Left lung (tissue), 10 donors: ENCODE data around the gene ELAVL1. TPM values are rescaled to one million over a fixed set of nuclear protein-coding genes. Genes with fewer than 3 reads are reported as not detected.
A peak's percentile ranks its signal among the peaks of the same experiment; 100 is the strongest.

Experiments
- ATAC-seq: fragments of 200-7000 bp; cut with Tn5 transposase; one replicate; pipeline ENCODE4 v1.9.1; 2020; ENCODE audit warnings: moderate library complexity
- DNase-seq, 4 donors: peaks; one replicate each; pipeline ENCODE4 v3.0.0-alpha.2; 2013 to 2020
- H3K27ac ChIP-seq, 2 donors: fragments of 200-600 bp; sonication (generic) in 1 of 2; one replicate each; pipeline versions ENCODE4 v1.5.0 to v1.8.0; 2020 to 2021
- H3K27me3 ChIP-seq, 2 donors: fragments of 200-600 bp; sonication (generic) in 1 of 2; one replicate each; pipeline versions ENCODE4 v1.5.0 to v1.8.0; 2020 to 2021
- H3K36me3 ChIP-seq, 2 donors: fragments of 200-600 bp; sonication (generic) in 1 of 2; one replicate each; pipeline versions ENCODE4 v1.5.0 to v1.8.0; 2020 to 2021
- H3K4me1 ChIP-seq, 2 donors: fragments of 200-600 bp; one replicate each; pipeline ENCODE4 v1.8.0; 2021
- H3K4me3 ChIP-seq, 2 donors: fragments of 200-600 bp; sonication (generic) in 1 of 2; one replicate each; pipeline versions ENCODE4 v1.5.0 to v1.8.0; 2020 to 2021; ENCODE audit warnings: mild to moderate bottlenecking in 1 of 2
- H3K9me3 ChIP-seq, 2 donors: fragments of 200-600 bp; sonication (generic) in 1 of 2; one replicate each; pipeline versions ENCODE4 v1.5.0 to v1.8.0; 2020 to 2021
- CTCF ChIP-seq, 2 donors: fragments of 200-600 bp; sonication (generic) in 1 of 2; IDR thresholded peaks; one replicate each; pipeline versions ENCODE4 v1.5.0 to v1.8.0; 2021; ENCODE audit warnings: antibody characterized with exemption in 2 of 2
- intact Hi-C, 2 donors: fragments of 100-400 bp; cut with DNase I; formaldehyde crosslinking; loops; one replicate each; pipeline versions ENCODE4 v1.11.2 to v1.14.2; 2022
- polyA plus RNA-seq, 6 donors: library from polyadenylated mRNA; unstranded; fragments of 120-200 nt; gene quantifications; one replicate each; pipeline ENCODE4 v1.2.1, GENCODE V29; 2013; ENCODE audit not compliant: insufficient read length in 6 of 6
- total RNA-seq, 2 donors: library from RNA; stranded (reverse); fragmentation: NEBNext Ultra II Directional; extraction: Animal tissue kit (Norgen Biotek cat#: 25700); gene quantifications; one replicate each; pipeline ENCODE4 v1.2.1, GENCODE V29; 2021
- donor health status: DM: no; HTN: yes; CAD: no.
- donor health status: DM: no; HTN: no; CAD: no.

Gene ELAVL1
- total and polyA plus RNA-seq, 8 donors = 64.3 to 76.0 (median 71.2) TPM

GRCh38 chr19:7953060-7953459, 52.4 kb downstream of the ELAVL1 start:
- Histone ChIP-seq H3K4me3 (no peak overlapping the region), H3K4me1 (peaks cover 0 to 11% of the 10 kb centered on the region in 2 donors), H3K36me3 (peaks cover 0 to 7% of the 10 kb centered on the region in 2 donors), H3K27ac (no peak overlapping the region), H3K27me3 (no peaks in the 10 kb centered on the region), H3K9me3 (no peaks in the 10 kb centered on the region)
- ATAC-seq (peak; percentile 62), DNase-seq (peak in 1 of 4 donors; percentile 40)
- no peak for TF ChIP-seq CTCF (IDR thresholded peaks at IDR 0.05)
- intact Hi-C loops = no loop called here

GRCh38 chr19:7947939-7948338, 57.5 kb downstream of the ELAVL1 start:
- H3K36me3 ChIP-seq = no peaks in the 10 kb centered on the region
- DNase-seq (no peak), ATAC-seq (no peak)
- intact Hi-C loops = loop anchor here in 1 of 2 donors (10.0 kb wide), 1 partner anchor 307 kb away; no protein-coding TSS in a partner anchor
- H3K4me3 ChIP-seq = no peak overlapping the region
- peaks cover 0 to 20% of the 10 kb centered on the region in 2 donors for H3K4me1 ChIP-seq
- no peaks in the 10 kb centered on the region for H3K27me3 ChIP-seq
- TF ChIP-seq CTCF (IDR thresholded peaks at IDR 0.05) = no peak
- H3K27ac ChIP-seq = no peak overlapping the region
- H3K9me3 ChIP-seq = no peaks in the 10 kb centered on the region

GRCh38 chr19:7944177-7944761, 61.2 kb downstream of the ELAVL1 start:
- Histone ChIP-seq H3K4me3 (peak overlapping the region; percentile 58 to 74), H3K4me1 (peaks cover 7 to 42% of the 10 kb centered on the region in 2 donors), H3K9me3 (no peaks in the 10 kb centered on the region), H3K36me3 (peaks cover 0 to 19% of the 10 kb centered on the region in 2 donors), H3K27ac (peak overlapping the region; percentile 66 to 92), H3K27me3 (no peaks in the 10 kb centered on the region)
- DNase-seq = peak; percentile 79 to 92 (median 86)
- ATAC-seq = peak; percentile 78
- intact Hi-C loops = loop anchor here in 1 of 2 donors (10.0 kb wide), 1 partner anchor 311 kb away; no protein-coding TSS in a partner anchor
- peak; percentile 84 to 86 for TF ChIP-seq CTCF (IDR thresholded peaks at IDR 0.05)

GRCh38 chr19:7943444-7944176, 61.8 kb downstream of the ELAVL1 start, which contains the start of gene TIMM44:
Gene TIMM44, minus strand, starts transcription at chr19:7943666. Its CDS starts 15 bp downstream, at chr19:7943651.
- intact Hi-C loops = loop anchor here in 1 of 2 donors (10.0 kb wide), 1 partner anchor 311 kb away; no protein-coding TSS in a partner anchor
- Histone ChIP-seq H3K27ac (peak within 1 kb of the TSS; percentile 86 to 92), H3K4me1 (peaks cover 7 to 42% of the 10 kb centered on the region in 2 donors), H3K4me3 (peak within 1 kb of the TSS; percentile 74 to 91), H3K36me3 (peaks cover 0 to 25% of the 10 kb centered on the region in 2 donors), H3K9me3 (no peaks in the 10 kb centered on the region), H3K27me3 (no peaks in the 10 kb centered on the region)
- DNase-seq (peak; percentile 97 to 99 (median 99)), ATAC-seq (peak; percentile 98)
- TF ChIP-seq CTCF (IDR thresholded peaks at IDR 0.05) = no peak

- Histone ChIP-seq H3K36me3 (peaks cover 0 to 31% of the 10 kb centered on the region in 2 donors), H3K27ac (peak overlapping the region; percentile 86 to 92), H3K9me3 (no peaks in the 10 kb centered on the region), H3K27me3 (no peaks in the 10 kb centered on the region), H3K4me1 (peaks cover 7 to 42% of the 10 kb centered on the region in 2 donors), H3K4me3 (peak overlapping the region; percentile 74 to 91)
- intact Hi-C loops = loop anchor here in 1 of 2 donors (10.0 kb wide), 1 partner anchor 312 kb away; no protein-coding TSS in a partner anchor
- no peak for ATAC-seq
- DNase-seq = no peak
- TF ChIP-seq CTCF (IDR thresholded peaks at IDR 0.05) = no peak
These were observed 62.4 kb downstream of the ELAVL1 start for GRCh38 chr19:7942981-7943443.
